SU-DHL-6 (cell line): ENCODE measurements around the gene HSD17B12.

Experiments
- EZH2phosphoT487 ChIP-seq: fragments of 200-600 bp; sonication (generic), shearing (Covaris generic); conservative IDR thresholded peaks from 2 replicates; pipeline ENCODE4 v1.6.1; 2018; ENCODE audit warnings: mild to moderate bottlenecking, antibody characterized with exemption, low read length, moderate library complexity, mixed read lengths
- TF ChIP-seq, protein P1 (sequence below): fragments of 200-600 bp; sonication (generic); IDR thresholded peaks from one replicate; pipeline ENCODE4 v1.5.1; 2017; ENCODE audit warnings: antibody characterized with exemption, mild to moderate bottlenecking, low read length, moderate library complexity; ENCODE audit not compliant: insufficient read depth, poor library complexity, severe bottlenecking

DNA sequence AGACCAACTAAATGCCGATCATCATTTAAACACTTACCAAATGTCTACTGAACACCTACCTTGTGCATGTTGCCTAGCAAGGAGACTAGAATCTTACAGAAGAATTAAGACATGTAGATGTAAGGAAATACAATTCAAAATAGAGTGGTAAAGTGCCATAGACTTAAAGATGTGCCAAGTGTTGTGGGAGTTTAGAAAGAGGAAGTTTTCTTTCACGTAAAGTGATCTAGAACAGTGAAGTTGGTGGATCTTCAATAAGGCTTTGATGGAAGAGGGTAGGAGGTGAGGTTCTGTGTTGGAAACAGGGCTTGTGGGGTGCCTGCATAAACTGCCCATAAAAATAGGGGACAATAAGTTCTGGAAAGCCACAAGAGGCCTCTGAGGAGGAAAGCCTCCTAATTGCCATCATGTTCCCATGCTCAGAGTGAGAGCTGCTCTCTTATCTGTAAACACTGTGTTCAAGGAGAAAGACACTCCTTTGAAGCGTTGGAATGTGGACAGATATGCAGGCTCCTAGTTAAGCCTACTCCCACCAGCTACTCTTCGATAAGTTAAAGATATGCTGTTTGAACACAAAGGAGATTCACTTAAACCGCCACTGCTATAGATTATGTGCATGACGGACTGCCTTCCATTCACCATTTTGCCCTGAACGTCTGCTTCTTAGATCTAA, 66.7 kb downstream of the HSD17B12 start:
- TF ChIP-seq, protein P1, sequence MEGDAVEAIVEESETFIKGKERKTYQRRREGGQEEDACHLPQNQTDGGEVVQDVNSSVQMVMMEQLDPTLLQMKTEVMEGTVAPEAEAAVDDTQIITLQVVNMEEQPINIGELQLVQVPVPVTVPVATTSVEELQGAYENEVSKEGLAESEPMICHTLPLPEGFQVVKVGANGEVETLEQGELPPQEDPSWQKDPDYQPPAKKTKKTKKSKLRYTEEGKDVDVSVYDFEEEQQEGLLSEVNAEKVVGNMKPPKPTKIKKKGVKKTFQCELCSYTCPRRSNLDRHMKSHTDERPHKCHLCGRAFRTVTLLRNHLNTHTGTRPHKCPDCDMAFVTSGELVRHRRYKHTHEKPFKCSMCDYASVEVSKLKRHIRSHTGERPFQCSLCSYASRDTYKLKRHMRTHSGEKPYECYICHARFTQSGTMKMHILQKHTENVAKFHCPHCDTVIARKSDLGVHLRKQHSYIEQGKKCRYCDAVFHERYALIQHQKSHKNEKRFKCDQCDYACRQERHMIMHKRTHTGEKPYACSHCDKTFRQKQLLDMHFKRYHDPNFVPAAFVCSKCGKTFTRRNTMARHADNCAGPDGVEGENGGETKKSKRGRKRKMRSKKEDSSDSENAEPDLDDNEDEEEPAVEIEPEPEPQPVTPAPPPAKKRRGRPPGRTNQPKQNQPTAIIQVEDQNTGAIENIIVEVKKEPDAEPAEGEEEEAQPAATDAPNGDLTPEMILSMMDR, result no peak
- no peak for TF ChIP-seq EZH2phosphoT487
